Measurements from ENCODE around the gene MASP2.
"Not testable (repeated sequence)": the region's sequence is repeated elsewhere in the genome, so short reads cannot be mapped to it uniquely, and the experiment has no call there.

- TF ChIP-seq, protein P1, sequence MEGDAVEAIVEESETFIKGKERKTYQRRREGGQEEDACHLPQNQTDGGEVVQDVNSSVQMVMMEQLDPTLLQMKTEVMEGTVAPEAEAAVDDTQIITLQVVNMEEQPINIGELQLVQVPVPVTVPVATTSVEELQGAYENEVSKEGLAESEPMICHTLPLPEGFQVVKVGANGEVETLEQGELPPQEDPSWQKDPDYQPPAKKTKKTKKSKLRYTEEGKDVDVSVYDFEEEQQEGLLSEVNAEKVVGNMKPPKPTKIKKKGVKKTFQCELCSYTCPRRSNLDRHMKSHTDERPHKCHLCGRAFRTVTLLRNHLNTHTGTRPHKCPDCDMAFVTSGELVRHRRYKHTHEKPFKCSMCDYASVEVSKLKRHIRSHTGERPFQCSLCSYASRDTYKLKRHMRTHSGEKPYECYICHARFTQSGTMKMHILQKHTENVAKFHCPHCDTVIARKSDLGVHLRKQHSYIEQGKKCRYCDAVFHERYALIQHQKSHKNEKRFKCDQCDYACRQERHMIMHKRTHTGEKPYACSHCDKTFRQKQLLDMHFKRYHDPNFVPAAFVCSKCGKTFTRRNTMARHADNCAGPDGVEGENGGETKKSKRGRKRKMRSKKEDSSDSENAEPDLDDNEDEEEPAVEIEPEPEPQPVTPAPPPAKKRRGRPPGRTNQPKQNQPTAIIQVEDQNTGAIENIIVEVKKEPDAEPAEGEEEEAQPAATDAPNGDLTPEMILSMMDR (conservative IDR thresholded peaks at IDR 0.05; ENCODE audit: low read length), result not testable (repeated sequence)
- TF ChIP-seq EZH2phosphoT487 (IDR thresholded peaks at IDR 0.05; ENCODE audit: borderline replicate concordance, low read depth, low read length), result not testable (repeated sequence)
Measured at GRCh38 chr1:11037019-11037739, 9.9 kb downstream of the MASP2 start.
